Mesendoderm (in vitro differentiated cells): ENCODE measurements around the gene TRMT44.
"Not testable (repeated sequence)": the region's sequence is repeated elsewhere in the genome, so short reads cannot be mapped to it uniquely, and the experiment has no call there.

Source experiments
- DNase-seq: peaks from one replicate; pipeline ENCODE4 v3.0.0; 2013
- H2AK5ac ChIP-seq: 2 replicates; pipeline ENCODE4 v1.6.1; 2013; ENCODE audit warnings: low read length, inconsistent platforms
- H2BK120ac ChIP-seq: 2 replicates; pipeline ENCODE4 v1.6.1; 2013; ENCODE audit warnings: low read depth, mild to moderate bottlenecking, low read length, moderate library complexity, mixed read lengths
- H2BK15ac ChIP-seq: replicated peaks from 2 replicates; pipeline ENCODE4 v1.6.1; 2013; ENCODE audit warnings: low read depth, mild to moderate bottlenecking, moderate library complexity
- H2BK5ac ChIP-seq: 2 replicates; pipeline ENCODE4 v1.6.1; 2013; ENCODE audit warnings: low read length, inconsistent platforms
- H3K18ac ChIP-seq: 2 replicates; pipeline ENCODE4 v1.6.1; 2013; ENCODE audit warnings: mild to moderate bottlenecking, low read length, mixed read lengths
- H3K23ac ChIP-seq: one replicate; pipeline ENCODE4 v1.6.1; 2013; ENCODE audit warnings: low read length
- H3K27ac ChIP-seq: 2 replicates; pipeline ENCODE4 v1.5.1; 2013; ENCODE audit warnings: low read depth, mild to moderate bottlenecking, inconsistent platforms, low read length, moderate library complexity
- H3K27me3 ChIP-seq: 2 replicates; pipeline ENCODE4 v1.6.1; 2013; ENCODE audit warnings: low read length, control low read depth, mild to moderate bottlenecking, inconsistent platforms; ENCODE audit not compliant: insufficient read depth, poor library complexity
- H3K36me3 ChIP-seq: 2 replicates; pipeline ENCODE4 v1.6.1; 2013; ENCODE audit warnings: low read length, inconsistent platforms; ENCODE audit not compliant: control insufficient read depth, insufficient read depth
- H3K4ac ChIP-seq: one replicate; pipeline ENCODE4 v1.6.1; 2013; ENCODE audit warnings: low read depth, mild to moderate bottlenecking, low read length, moderate library complexity
- H3K4me1 ChIP-seq: 2 replicates; pipeline ENCODE4 v1.6.1; 2013; ENCODE audit warnings: low read depth, low read length, inconsistent platforms; ENCODE audit not compliant: control insufficient read depth
- H3K4me2 ChIP-seq: 2 replicates; pipeline ENCODE4 v1.6.1; 2013; ENCODE audit warnings: low read length
- H3K4me3 ChIP-seq: 2 replicates; pipeline ENCODE4 v1.5.1; 2013; ENCODE audit warnings: mild to moderate bottlenecking, low read length
- H3K56ac ChIP-seq: one replicate; pipeline ENCODE4 v1.6.1; 2013; ENCODE audit warnings: low read length
- H3K79me1 ChIP-seq: 2 replicates; pipeline ENCODE4 v1.6.1; 2013; ENCODE audit warnings: low read length, inconsistent platforms
- H3K79me2 ChIP-seq: 2 replicates; pipeline ENCODE4 v1.6.1; 2013; ENCODE audit warnings: mild to moderate bottlenecking, low read length; ENCODE audit not compliant: control insufficient read depth, insufficient read depth
- H3K9ac ChIP-seq: 2 replicates; pipeline ENCODE4 v1.6.1; 2013; ENCODE audit warnings: low read length, inconsistent platforms
- H4K5ac ChIP-seq: one replicate; pipeline ENCODE4 v1.6.1; 2013; ENCODE audit warnings: low read length
- H4K8ac ChIP-seq: one replicate; pipeline ENCODE4 v1.6.1; 2013; ENCODE audit warnings: low read depth, mild to moderate bottlenecking, control low read depth, low read length, moderate library complexity
- WGBS: extraction: QIAGEN DNeasy Blood & Tissue Kit; methylation state at CpG from one replicate; pipeline ENCODE4 v1.1.7; 2013; ENCODE audit warnings: low lambda C conversion rate, missing lambda C conversion rate; ENCODE audit not compliant: insufficient coverage; ENCODE audit errors: extremely low coverage; 5-methylcytosine and 5-hydroxymethylcytosine counted together

Gene TRMT44

DNA sequence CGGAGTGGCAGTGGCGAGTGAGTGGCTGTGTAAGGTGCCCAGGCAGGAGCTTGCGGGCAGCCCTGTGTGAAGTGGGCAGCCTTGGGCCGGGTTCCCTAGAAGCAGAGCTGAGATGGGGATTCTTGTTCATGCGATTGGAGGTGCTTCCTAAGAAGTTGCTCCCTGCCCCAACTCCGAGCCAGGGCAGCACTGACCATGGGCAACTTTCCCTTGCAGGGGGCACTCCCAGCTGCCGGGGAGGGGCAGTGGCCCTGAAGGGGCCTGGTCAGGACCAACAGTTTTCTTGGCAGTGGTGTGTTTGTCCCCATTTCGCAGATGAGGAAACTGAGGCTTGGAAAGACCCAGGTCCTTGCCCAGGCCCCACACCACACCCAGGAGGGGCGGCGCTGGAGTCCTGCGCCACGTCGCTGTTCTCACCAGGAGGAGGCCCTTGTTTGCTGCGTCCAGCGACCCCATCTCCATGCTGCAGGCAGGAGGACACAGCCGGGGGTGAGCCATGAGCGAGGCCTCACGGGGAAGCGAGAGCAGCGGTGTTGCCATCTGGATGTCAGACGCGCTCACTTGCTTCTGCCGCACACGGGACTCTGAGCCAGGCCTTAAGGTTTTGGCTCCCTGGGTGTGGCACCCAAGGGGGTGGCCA, 68.9 kb downstream of the TRMT44 start:
- Histone ChIP-seq H3K36me3 (no peaks in the 10 kb centered on the region), H3K18ac (no peak overlapping the region), H3K9ac (no peak overlapping the region), H3K56ac (no peak overlapping the region), H2AK5ac (no peak overlapping the region), H3K27me3 (no peaks in the 10 kb centered on the region), H4K8ac (no peak overlapping the region), H3K27ac (no peak overlapping the region), H3K4me3 (no peak overlapping the region), H3K79me2 (no peaks in the 10 kb centered on the region), H2BK15ac (no peak overlapping the region), H2BK5ac (no peak overlapping the region), H3K4me2 (no peak overlapping the region), H3K79me1 (no peaks in the 10 kb centered on the region), H3K4ac (no peak overlapping the region), H3K23ac (no peak overlapping the region), H2BK120ac (no peak overlapping the region), H3K4me1 (peaks cover 3% of the 10 kb centered on the region), H4K5ac (no peak overlapping the region)
- no peak for DNase-seq
- no CpG with 5 or more reads among the region's 24 CpGs for WGBS

DNA sequence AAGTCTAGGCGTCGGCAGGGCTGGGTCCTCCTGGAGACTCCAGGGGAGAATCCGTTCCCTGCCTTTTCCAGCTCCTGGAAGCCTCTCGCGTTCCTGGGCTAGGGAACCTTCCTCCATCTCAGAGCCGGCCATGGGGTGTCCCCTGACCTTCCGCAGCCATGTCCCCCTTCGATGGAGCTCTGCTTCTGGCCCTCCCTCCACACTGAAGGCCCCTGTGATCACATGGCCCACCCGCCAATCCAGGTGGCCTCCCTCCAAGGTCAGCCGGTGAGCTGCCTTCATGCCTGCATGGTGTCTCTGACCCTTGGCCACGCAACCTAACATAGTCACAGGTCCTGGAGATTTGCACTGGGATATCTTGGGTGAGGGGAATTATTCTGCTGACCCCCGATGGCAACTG, 69.6 kb downstream of the TRMT44 start:
- Histone ChIP-seq H3K27ac (no peak overlapping the region), H2AK5ac (no peak overlapping the region), H3K18ac (no peak overlapping the region), H3K4me1 (peaks cover 3% of the 10 kb centered on the region), H3K9ac (no peak overlapping the region), H4K8ac (no peak overlapping the region), H2BK15ac (no peak overlapping the region), H2BK5ac (no peak overlapping the region), H3K4ac (no peak overlapping the region), H3K36me3 (no peaks in the 10 kb centered on the region), H3K23ac (no peak overlapping the region), H3K56ac (no peak overlapping the region), H3K27me3 (no peaks in the 10 kb centered on the region), H3K4me3 (no peak overlapping the region), H3K4me2 (no peak overlapping the region), H3K79me1 (no peaks in the 10 kb centered on the region), H2BK120ac (no peak overlapping the region), H4K5ac (no peak overlapping the region), H3K79me2 (no peaks in the 10 kb centered on the region)
- WGBS = no CpG with 5 or more reads among the region's 12 CpGs
- no peak for DNase-seq

DNA sequence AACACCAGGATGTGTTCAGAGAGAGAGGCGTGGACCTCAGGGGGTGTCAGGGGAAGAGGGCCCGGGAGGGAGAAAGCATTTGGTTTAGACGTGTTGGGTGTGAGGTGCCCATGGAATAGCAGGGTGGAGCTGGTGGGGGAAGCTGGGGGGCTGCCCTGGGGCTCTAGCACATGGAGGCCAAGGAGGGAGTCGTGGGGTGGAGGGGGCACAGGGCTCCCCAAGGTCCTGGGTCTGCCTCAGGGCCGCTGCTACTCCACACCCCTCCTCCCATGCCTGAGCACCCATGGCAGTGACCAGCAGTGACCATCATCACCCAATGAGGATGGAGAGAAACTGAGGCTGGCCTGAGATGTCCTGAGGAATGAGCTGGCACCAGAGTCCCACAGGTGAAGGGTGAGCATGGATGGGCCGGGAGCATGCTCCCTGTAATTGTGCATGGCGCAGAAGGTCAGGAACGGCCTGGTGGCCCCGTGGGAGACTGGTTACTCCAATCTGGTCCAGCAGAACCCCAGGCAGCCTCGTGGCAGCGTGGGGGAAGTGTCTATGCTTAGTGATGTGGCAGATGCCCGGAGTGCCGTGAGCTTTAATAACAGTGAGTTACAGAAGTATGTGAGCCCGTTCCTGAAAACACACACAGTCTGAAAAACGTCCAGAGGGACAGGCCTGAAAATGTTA, 70.2 kb downstream of the TRMT44 start:
- Histone ChIP-seq H3K79me2 (no peaks in the 10 kb centered on the region), H2BK5ac (no peak overlapping the region), H3K18ac (no peak overlapping the region), H3K27ac (no peak overlapping the region), H3K4me2 (no peak overlapping the region), H3K56ac (no peak overlapping the region), H3K23ac (no peak overlapping the region), H4K5ac (no peak overlapping the region), H2BK15ac (no peak overlapping the region), H3K36me3 (no peaks in the 10 kb centered on the region), H3K4me3 (no peak overlapping the region), H3K4me1 (peaks cover 3% of the 10 kb centered on the region), H3K4ac (no peak overlapping the region), H2BK120ac (no peak overlapping the region), H3K79me1 (no peaks in the 10 kb centered on the region), H3K27me3 (no peaks in the 10 kb centered on the region), H4K8ac (no peak overlapping the region), H2AK5ac (no peak overlapping the region), H3K9ac (no peak overlapping the region)
- WGBS = no CpG with 5 or more reads among the region's 15 CpGs
- DNase-seq = no peak

DNA sequence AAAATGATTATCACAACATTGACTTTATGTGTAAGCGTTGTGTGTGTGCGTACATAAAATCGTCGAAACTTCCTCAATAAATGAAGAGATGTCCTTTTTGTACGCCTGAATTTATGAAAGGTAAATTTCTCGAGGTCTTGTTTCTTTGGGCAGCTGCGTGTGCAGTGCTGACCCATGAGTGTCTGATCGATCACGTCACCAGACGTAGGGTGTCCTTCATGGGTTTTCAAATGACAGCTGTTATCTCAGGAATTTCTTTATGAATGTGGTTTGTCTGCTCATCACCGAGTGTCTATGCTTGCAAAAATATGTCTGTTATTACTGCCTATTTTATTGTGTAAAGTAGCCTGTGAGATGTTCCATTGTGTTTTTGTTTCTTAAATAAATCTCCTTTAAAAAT, 71.9 kb downstream of the TRMT44 start:
- no peak overlapping the region for H3K27ac ChIP-seq
- no peaks in the 10 kb centered on the region for H3K36me3 ChIP-seq
- H3K4me2 ChIP-seq = no peak overlapping the region
- H3K9ac ChIP-seq = no peak overlapping the region
- no peaks in the 10 kb centered on the region for H3K4me1 ChIP-seq
- no peak overlapping the region for H2BK5ac ChIP-seq
- no peak overlapping the region for H3K56ac ChIP-seq
- no peak overlapping the region for H4K8ac ChIP-seq
- H3K79me1 ChIP-seq = no peaks in the 10 kb centered on the region
- H2BK120ac ChIP-seq = no peak overlapping the region
- no peak overlapping the region for H3K4ac ChIP-seq
- H4K5ac ChIP-seq = no peak overlapping the region
- no peaks in the 10 kb centered on the region for H3K79me2 ChIP-seq
- no peak overlapping the region for H3K18ac ChIP-seq
- no peak overlapping the region for H3K23ac ChIP-seq
- WGBS = no CpG with 5 or more reads among the region's 11 CpGs
- no peaks in the 10 kb centered on the region for H3K27me3 ChIP-seq
- DNase-seq = no peak
- no peak overlapping the region for H2BK15ac ChIP-seq
- H3K4me3 ChIP-seq = no peak overlapping the region
- H2AK5ac ChIP-seq = no peak overlapping the region

DNA sequence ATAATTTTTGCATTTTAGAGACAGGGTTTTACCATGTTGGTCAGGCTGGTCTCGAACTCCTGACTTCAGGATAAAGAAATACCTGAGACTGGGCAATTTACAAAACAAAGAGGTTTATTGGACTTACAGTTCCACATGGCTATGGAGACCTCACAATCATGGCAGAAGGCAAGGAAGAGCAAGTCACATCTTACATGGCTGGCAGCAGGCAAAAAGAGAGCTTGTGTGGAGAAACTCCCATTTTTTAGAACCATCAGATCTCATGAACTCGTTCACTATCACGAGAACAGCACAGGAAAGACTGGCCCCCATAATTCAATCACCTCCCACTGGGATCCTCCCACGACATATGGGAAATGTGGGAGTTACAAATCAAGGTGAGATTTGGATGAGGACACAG, 72.5 kb downstream of the TRMT44 start:
- H3K4ac ChIP-seq, H3K79me2 ChIP-seq, H3K18ac ChIP-seq, H4K8ac ChIP-seq, H2AK5ac ChIP-seq, DNase-seq, H2BK15ac ChIP-seq, H2BK5ac ChIP-seq, H2BK120ac ChIP-seq, H3K9ac ChIP-seq, H3K23ac ChIP-seq, H3K36me3 ChIP-seq, H3K27ac ChIP-seq, H4K5ac ChIP-seq, H3K56ac ChIP-seq, H3K4me1 ChIP-seq, H3K27me3 ChIP-seq, H3K4me3 ChIP-seq, H3K79me1 ChIP-seq, H3K4me2 ChIP-seq: not testable (repeated sequence)
- no CpG with 5 or more reads among the region's 4 CpGs for WGBS

DNA sequence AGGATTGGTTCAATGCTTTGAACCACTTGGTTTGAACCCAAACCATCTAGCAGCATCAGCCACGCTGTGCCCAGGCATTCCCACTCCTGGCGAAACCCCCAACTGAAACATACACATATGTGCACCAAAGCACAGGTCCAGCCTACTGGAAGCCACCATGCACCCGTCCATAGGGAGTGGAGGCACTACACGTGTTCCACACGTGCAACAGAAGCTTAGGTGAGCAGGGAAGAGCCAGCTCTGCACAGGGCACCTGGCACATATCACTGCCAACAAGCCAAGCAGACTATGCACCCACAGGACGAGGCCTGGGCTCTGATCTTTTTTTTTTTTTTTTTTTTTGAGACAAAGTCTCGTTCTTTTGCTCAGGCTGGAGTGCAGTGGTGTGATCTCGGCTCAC, 73.4 kb downstream of the TRMT44 start:
- no peak for DNase-seq
- Histone ChIP-seq H3K79me2 (no peaks in the 10 kb centered on the region), H3K9ac (no peak overlapping the region), H3K18ac (no peak overlapping the region), H3K4ac (no peak overlapping the region), H3K4me3 (no peak overlapping the region), H3K4me2 (no peak overlapping the region), H2BK120ac (no peak overlapping the region), H3K36me3 (no peaks in the 10 kb centered on the region), H3K4me1 (no peaks in the 10 kb centered on the region), H4K8ac (no peak overlapping the region), H2BK15ac (no peak overlapping the region), H3K27me3 (no peaks in the 10 kb centered on the region), H4K5ac (no peak overlapping the region), H3K79me1 (no peaks in the 10 kb centered on the region), H2AK5ac (no peak overlapping the region), H3K56ac (no peak overlapping the region), H3K27ac (no peak overlapping the region), H2BK5ac (no peak overlapping the region), H3K23ac (no peak overlapping the region)
- WGBS = no CpG with 5 or more reads among the region's 8 CpGs
